NB4 (cell line): ENCODE results near the gene OR6B1.

Source experiments
- CTCF ChIP-seq: IDR thresholded peaks from one replicate; pipeline ENCODE4 v1.5.1; 2012; ENCODE audit warnings: low read depth, low read length
- MAX ChIP-seq: IDR thresholded peaks from 2 replicates; pipeline ENCODE4 v1.6.1; 2011; ENCODE audit warnings: low read depth, low read length
- MYC ChIP-seq: IDR thresholded peaks from 2 replicates; pipeline ENCODE4 v1.6.1; 2011; ENCODE audit warnings: low read depth, low read length
- POLR2A ChIP-seq: IDR thresholded peaks from 2 replicates; pipeline ENCODE4 v1.6.1; 2011; ENCODE audit warnings: mild to moderate bottlenecking; ENCODE audit not compliant: insufficient read length; ENCODE audit errors: extremely low read depth

GRCh38 chr7:144036302-144036885 lies 36.3 kb downstream of the OR6B1 start:
- TF ChIP-seq CTCF: no peak
- no peak for TF ChIP-seq POLR2A
- no peak for TF ChIP-seq MAX
- TF ChIP-seq MYC: no peak
